PC-9 (cell line): ENCODE results near the gene ERC1. TPM values are rescaled to one million over a fixed set of nuclear protein-coding genes. Genes with fewer than 3 reads are reported as not detected.
A peak's percentile ranks its signal among the peaks of the same experiment; 100 is the strongest.

Experiments
- BruUV-seq: library from RNA; stranded (reverse); fragments of 400-500 nt; replicated peaks from 2 replicates; lab custom pipeline; 2021; lab: Mats Ljungman, UMichigan
- CTCF ChIA-PET: fragments of 300-600 bp; sonication (Branson Sonifier 250); formaldehyde crosslinking; loops from one replicate; lab custom pipeline; 2022; ENCODE audit warnings: antibody characterized with exemption; lab: Charles Lee
- POLR2A ChIA-PET: fragments of 300-600 bp; sonication (Branson Sonifier 250); formaldehyde crosslinking; loops from one replicate; lab custom pipeline; 2022; ENCODE audit warnings: antibody characterized with exemption; ENCODE audit not compliant: unreplicated experiment; lab: Charles Lee
- DNase-seq, 2 experiments: peaks; one replicate each; pipeline versions ENCODE4 v3.0.0 to v3.0.0-alpha.2; 2015 to 2022; ENCODE audit warnings: mixed read lengths in 1 of 2
- H2AFZ ChIP-seq: fragments of 200-600 bp; sonication (generic); 2 replicates; pipeline ENCODE4 v1.8.1; 2017; ENCODE audit warnings: antibody characterized with exemption
- H3F3A ChIP-seq: fragments of 200-600 bp; sonication (generic); 2 replicates; pipeline ENCODE4 v1.8.1; 2017; ENCODE audit warnings: antibody characterized with exemption, mild to moderate bottlenecking, low read depth; ENCODE audit not compliant: insufficient read depth
- H3K27ac ChIP-seq: fragments of 200-600 bp; sonication (generic); 2 replicates; pipeline ENCODE4 v1.6.1; 2016; ENCODE audit warnings: mixed run types
- H3K27me3 ChIP-seq: fragments of 200-600 bp; sonication (generic); 2 replicates; pipeline ENCODE4 v1.6.1; 2016; ENCODE audit warnings: low read depth, mixed run types; ENCODE audit not compliant: insufficient read depth
- H3K36me3 ChIP-seq: fragments of 200-600 bp; sonication (generic); 2 replicates; pipeline ENCODE4 v1.6.1; 2016; ENCODE audit warnings: low read depth, mixed run types
- H3K4me1 ChIP-seq: fragments of 200-600 bp; sonication (generic); replicated peaks from 2 replicates; pipeline ENCODE4 v1.6.1; 2016; ENCODE audit warnings: mixed run types; ENCODE audit not compliant: insufficient read depth
- H3K4me2 ChIP-seq: fragments of 200-600 bp; sonication (generic); 2 replicates; pipeline ENCODE4 v1.6.1; 2017; ENCODE audit warnings: mixed run types
- H3K4me3 ChIP-seq: fragments of 200-600 bp; sonication (generic); 2 replicates; pipeline ENCODE4 v1.6.1; 2016; ENCODE audit warnings: mixed run types
- H3K79me2 ChIP-seq: fragments of 200-600 bp; sonication (generic); 2 replicates; pipeline ENCODE4 v1.6.1; 2017; ENCODE audit warnings: low read depth, mixed run types
- H3K9me2 ChIP-seq: fragments of 200-600 bp; sonication (generic); 2 replicates; pipeline ENCODE4 v1.8.1; 2017; ENCODE audit warnings: mild to moderate bottlenecking; ENCODE audit not compliant: insufficient read depth
- H3K9me3 ChIP-seq: fragments of 200-600 bp; sonication (generic); 2 replicates; pipeline ENCODE4 v1.8.1; 2016; ENCODE audit warnings: low read depth; ENCODE audit not compliant: insufficient read depth
- H4K20me1 ChIP-seq: fragments of 200-600 bp; sonication (generic); 2 replicates; pipeline ENCODE4 v1.8.1; 2017; ENCODE audit not compliant: insufficient read depth
- CTCF ChIP-seq: fragments of 200-600 bp; sonication (generic); conservative IDR thresholded peaks from 2 replicates; pipeline ENCODE4 v1.6.1; 2017; ENCODE audit warnings: mixed run types, antibody characterized with exemption, mild to moderate bottlenecking, moderate library complexity
- EZH2 ChIP-seq: fragments of 200-600 bp; sonication (generic); IDR thresholded peaks from 2 replicates; pipeline ENCODE4 v1.8.0; 2017; ENCODE audit warnings: antibody characterized with exemption, low read depth
- intact Hi-C: fragments of 100-400 bp; cut with micrococcal nuclease; formaldehyde crosslinking; loops from one replicate; pipeline ENCODE4 v1.10.0; 2022; ENCODE audit not compliant: unreplicated experiment
- total RNA-seq: library from RNA; stranded (reverse); gene quantifications from 2 replicates; pipeline ENCODE4 v1.2.3, GENCODE V29; 2021

Gene ERC1
- total RNA-seq, 1 experiment from 2014 or later = 52.0 TPM

GRCh38 chr12:1318327-1319031 is 327.5 kb downstream of the ERC1 start:
- Histone ChIP-seq H3K4me3 (no peak overlapping the region), H3K79me2 (no peaks in the 10 kb centered on the region), H3K27ac (no peak overlapping the region), H3K4me1 (no peaks in the 10 kb centered on the region; the same call in 1 of the 2 replicates), H2AFZ (no peak overlapping the region), H3K9me2 (peaks cover 3% of the 10 kb centered on the region; the same call in 1 of the 2 replicates), H3K36me3 (no peaks in the 10 kb centered on the region), H3K27me3 (no peaks in the 10 kb centered on the region), H3K9me3 (no peaks in the 10 kb centered on the region), H3K4me2 (0 out of 2 replicates have a peak overlapping the region, but pooled peaks have one; percentile 0), H4K20me1 (no peaks in the 10 kb centered on the region), H3F3A (no peaks in the 10 kb centered on the region)
- ChIA-PET CTCF (interaction anchor here (0.5 to 1.1 kb wide), 2 partner anchors 82 to 201 kb away, joined by 4 read pairs; no protein-coding TSS in a partner anchor), POLR2A (no interaction called here)
- TF ChIP-seq CTCF (no peak), EZH2 (no peak)
- BruUV-seq = no TSS peak
- intact Hi-C loops = loop anchor here (5.0 kb wide), 1 partner anchor 466 kb away; no protein-coding TSS in a partner anchor
- peak in 1 of 2 experiments; percentile 49 for DNase-seq

GRCh38 chr12:1319212-1319611 is 328.2 kb downstream of the ERC1 start:
- no peak overlapping the region for H3K4me2 ChIP-seq

GRCh38 chr12:1320021-1320420 is 329.0 kb downstream of the ERC1 start:
- intact Hi-C loops = no loop called here
- H3K4me1 ChIP-seq = no peaks in the 10 kb centered on the region; the same call in 1 of the 2 replicates
- TF ChIP-seq EZH2 (no peak), CTCF (no peak)
- no peaks in the 10 kb centered on the region for H3K79me2 ChIP-seq
- H3K9me3 ChIP-seq = no peaks in the 10 kb centered on the region
- BruUV-seq = no TSS peak
- CTCF ChIA-PET = no interaction called here
- H3K27me3 ChIP-seq = no peaks in the 10 kb centered on the region
- no peaks in the 10 kb centered on the region for H3F3A ChIP-seq
- H3K4me2 ChIP-seq = no peak overlapping the region
- no peaks in the 10 kb centered on the region for H3K36me3 ChIP-seq
- POLR2A ChIA-PET = no interaction called here
- DNase-seq = no peak
- H3K4me3 ChIP-seq = no peak overlapping the region
- H3K27ac ChIP-seq = no peak overlapping the region
- no peak overlapping the region for H2AFZ ChIP-seq
- H4K20me1 ChIP-seq = no peaks in the 10 kb centered on the region
- H3K9me2 ChIP-seq = peaks cover 4% of the 10 kb centered on the region; the same call in 1 of the 2 replicates

More at GRCh38 chr12:1319212-1319611, 328.2 kb downstream of the ERC1 start:
- TF ChIP-seq EZH2 (no peak), CTCF (no peak)
- Histone ChIP-seq H4K20me1 (no peaks in the 10 kb centered on the region), H3K4me3 (no peak overlapping the region), H2AFZ (no peak overlapping the region), H3K79me2 (no peaks in the 10 kb centered on the region), H3K27me3 (no peaks in the 10 kb centered on the region), H3K9me2 (peaks cover 4% of the 10 kb centered on the region; the same call in 1 of the 2 replicates), H3F3A (no peaks in the 10 kb centered on the region), H3K4me1 (no peaks in the 10 kb centered on the region; the same call in 1 of the 2 replicates), H3K36me3 (no peaks in the 10 kb centered on the region), H3K27ac (no peak overlapping the region), H3K9me3 (no peaks in the 10 kb centered on the region)
- intact Hi-C loops = loop anchor here (5.0 kb wide), 1 partner anchor 467 kb away; no protein-coding TSS in a partner anchor
- no TSS peak for BruUV-seq
- ChIA-PET POLR2A (no interaction called here), CTCF (interaction anchor here (1.1 kb wide), 1 partner anchor 202 kb away, joined by 4 read pairs; no protein-coding TSS in a partner anchor)
- DNase-seq = no peak
